ENCODE data around the gene MARCO.

DNA sequence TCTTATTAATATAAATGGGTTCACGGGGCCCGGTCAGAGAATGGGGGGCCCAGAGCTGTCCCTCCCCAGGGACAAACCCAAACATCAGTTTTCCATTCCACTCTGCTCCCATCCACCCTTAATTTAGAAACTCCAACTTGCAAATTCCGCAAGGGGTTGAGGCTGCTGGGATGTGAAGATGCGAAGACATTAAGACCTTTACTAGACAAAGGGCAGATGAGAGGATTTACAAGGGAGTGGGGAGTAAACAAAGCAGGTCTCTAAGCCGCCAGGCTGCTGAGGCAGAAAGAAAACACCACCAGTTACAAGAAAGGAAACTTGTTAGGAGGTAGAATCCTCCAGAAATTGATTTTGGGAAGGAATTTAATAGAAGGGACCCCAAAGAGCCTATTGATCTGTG, 33.1 kb downstream of the MARCO start:
- TF ChIP-seq, protein P1, sequence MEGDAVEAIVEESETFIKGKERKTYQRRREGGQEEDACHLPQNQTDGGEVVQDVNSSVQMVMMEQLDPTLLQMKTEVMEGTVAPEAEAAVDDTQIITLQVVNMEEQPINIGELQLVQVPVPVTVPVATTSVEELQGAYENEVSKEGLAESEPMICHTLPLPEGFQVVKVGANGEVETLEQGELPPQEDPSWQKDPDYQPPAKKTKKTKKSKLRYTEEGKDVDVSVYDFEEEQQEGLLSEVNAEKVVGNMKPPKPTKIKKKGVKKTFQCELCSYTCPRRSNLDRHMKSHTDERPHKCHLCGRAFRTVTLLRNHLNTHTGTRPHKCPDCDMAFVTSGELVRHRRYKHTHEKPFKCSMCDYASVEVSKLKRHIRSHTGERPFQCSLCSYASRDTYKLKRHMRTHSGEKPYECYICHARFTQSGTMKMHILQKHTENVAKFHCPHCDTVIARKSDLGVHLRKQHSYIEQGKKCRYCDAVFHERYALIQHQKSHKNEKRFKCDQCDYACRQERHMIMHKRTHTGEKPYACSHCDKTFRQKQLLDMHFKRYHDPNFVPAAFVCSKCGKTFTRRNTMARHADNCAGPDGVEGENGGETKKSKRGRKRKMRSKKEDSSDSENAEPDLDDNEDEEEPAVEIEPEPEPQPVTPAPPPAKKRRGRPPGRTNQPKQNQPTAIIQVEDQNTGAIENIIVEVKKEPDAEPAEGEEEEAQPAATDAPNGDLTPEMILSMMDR (IDR thresholded peaks at IDR 0.05), result no peak
- no peak for TF ChIP-seq POLR2A (IDR thresholded peaks at IDR 0.05)
